ENCODE measurements around the gene FOXO3. TPM values are rescaled to one million over a fixed set of nuclear protein-coding genes. Genes with fewer than 3 reads are reported as not detected.

The FOXO3 gene
- polyA plus RNA-seq, 1 of the 3 experiments (the other 2 are of a cell fraction) = 8.1 TPM

DNA sequence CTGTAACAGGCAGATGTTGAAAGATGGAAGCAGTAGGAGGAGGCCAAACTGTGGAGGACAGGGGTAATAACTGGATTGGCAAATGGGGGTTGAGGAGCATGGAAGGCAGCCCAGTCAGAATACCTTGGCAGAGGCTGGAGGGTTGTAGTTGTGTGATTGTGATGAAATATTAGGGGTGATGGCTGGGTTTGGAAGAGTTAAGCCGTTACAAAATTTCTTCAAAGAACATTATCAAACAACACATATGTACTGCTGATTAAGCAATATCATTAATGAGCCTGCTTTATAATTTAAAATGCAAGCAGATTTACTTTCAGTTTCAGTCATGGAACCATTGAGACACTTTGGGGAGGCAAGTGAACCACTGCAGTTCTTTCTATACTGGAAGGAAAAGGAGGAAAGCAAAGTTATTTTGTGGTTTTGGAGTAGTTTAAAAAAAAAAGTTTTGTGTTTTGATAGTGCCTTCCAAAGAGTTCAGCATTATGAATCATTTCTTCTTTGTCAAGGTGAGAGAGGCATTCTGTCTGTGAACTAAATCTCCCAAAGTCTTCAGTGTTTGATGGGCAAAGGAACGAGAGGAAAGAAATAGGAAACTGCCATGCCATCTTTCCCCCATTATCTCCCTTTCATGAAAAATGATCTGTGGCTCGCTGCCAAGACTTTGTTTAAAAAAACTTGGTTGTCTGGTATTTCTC lies 20.7 kb downstream of the FOXO3 start (continued):
- TF ChIP-seq REST (IDR thresholded peaks at IDR 0.05; ENCODE audit: low read depth, low read length) (no peak), YY1 (IDR thresholded peaks at IDR 0.05; ENCODE audit: low read depth) (no peak), FOSL2 (IDR thresholded peaks at IDR 0.05; ENCODE audit: borderline replicate concordance, low read depth) (peak; percentile 77), CHD2 (IDR thresholded peaks at IDR 0.05; ENCODE audit: low read length, partially characterized antibody) (no peak), JUND (IDR thresholded peaks at IDR 0.05) (peak; percentile 82), GATA2 (CRISPR knock-in tag; IDR thresholded peaks at IDR 0.05) (peak; percentile 84), SIN3A (IDR thresholded peaks at IDR 0.05; ENCODE audit: borderline replicate concordance, low read depth, low read length) (no peak)
- TF ChIP-seq, protein P1, sequence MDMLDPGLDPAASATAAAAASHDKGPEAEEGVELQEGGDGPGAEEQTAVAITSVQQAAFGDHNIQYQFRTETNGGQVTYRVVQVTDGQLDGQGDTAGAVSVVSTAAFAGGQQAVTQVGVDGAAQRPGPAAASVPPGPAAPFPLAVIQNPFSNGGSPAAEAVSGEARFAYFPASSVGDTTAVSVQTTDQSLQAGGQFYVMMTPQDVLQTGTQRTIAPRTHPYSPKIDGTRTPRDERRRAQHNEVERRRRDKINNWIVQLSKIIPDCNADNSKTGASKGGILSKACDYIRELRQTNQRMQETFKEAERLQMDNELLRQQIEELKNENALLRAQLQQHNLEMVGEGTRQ (IDR thresholded peaks at IDR 0.05; ENCODE audit: borderline replicate concordance, low read depth, low read length) = no peak
- TF ChIP-seq, protein P2, sequence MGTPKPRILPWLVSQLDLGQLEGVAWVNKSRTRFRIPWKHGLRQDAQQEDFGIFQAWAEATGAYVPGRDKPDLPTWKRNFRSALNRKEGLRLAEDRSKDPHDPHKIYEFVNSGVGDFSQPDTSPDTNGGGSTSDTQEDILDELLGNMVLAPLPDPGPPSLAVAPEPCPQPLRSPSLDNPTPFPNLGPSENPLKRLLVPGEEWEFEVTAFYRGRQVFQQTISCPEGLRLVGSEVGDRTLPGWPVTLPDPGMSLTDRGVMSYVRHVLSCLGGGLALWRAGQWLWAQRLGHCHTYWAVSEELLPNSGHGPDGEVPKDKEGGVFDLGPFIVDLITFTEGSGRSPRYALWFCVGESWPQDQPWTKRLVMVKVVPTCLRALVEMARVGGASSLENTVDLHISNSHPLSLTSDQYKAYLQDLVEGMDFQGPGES (IDR thresholded peaks at IDR 0.05; ENCODE audit: low read depth, low read length) = no peak

DNA sequence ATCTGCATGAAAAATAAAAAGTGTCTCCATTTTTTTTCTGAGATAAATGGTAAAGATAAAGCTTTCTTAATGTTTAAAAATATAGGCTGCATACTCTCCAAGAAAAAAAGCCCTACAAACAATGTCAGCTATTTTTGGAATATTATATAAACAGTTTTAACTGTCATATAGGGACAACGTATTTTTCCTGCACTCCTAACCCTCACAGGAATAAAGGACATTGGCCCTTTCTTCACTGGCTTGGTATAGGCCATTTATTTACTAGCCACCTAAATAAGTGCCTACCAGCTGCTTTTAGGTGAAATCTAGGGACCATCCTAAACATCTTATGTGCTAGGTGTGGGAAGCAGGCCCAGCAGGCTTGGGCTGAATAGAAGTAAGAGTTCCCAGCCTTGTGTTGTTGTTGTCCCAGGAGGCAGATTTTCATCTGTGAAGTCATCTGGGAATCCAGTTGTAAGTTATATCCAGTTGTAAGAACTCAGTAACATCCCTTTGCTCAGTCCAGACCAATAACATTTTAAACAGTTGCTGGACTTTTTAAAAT lies 21.3 kb downstream of the FOXO3 start:
- Histone ChIP-seq H3F3A (replicated peaks; ENCODE audit: insufficient read depth) (peaks cover 37% of the 10 kb centered on the region), H3K4me3 (ENCODE audit: low read depth in 2 of 2, low read length in 1 of 2) (peak overlapping the region in 1 of 2 experiments; percentile 54; a peak in 2 of 4 replicates), H3K4me1 (ENCODE audit: control insufficient read depth in 1 of 2, insufficient read depth in 2 of 2, low read depth in 1 of 2, low read length in 1 of 2) (peaks cover 37 to 57% of the 10 kb centered on the region in 2 experiments), H4K20me1 (ENCODE audit: insufficient read depth) (peaks cover 12% of the 10 kb centered on the region; the same call in 1 of the 2 replicates), H3K4me2 (peak overlapping the region; percentile 81), H3K27ac (ENCODE audit: low read depth in 2 of 2, low read length in 1 of 2) (peak overlapping the region; percentile 95), H3K9me2 (no peaks in the 10 kb centered on the region), H3K9ac (peak overlapping the region; percentile 26; the same call in 1 of the 2 replicates), H3K27me3 (ENCODE audit: insufficient read depth) (no peaks in the 10 kb centered on the region), H3K79me2 (ENCODE audit: insufficient read depth) (peaks cover 88% of the 10 kb centered on the region), H3K9me3 (no peaks in the 10 kb centered on the region), H3K36me3 (replicated peaks in 1 of 2; ENCODE audit: control insufficient read depth in 1 of 2, insufficient read depth in 2 of 2, low read length in 1 of 2) (peaks cover 0 to 8% of the 10 kb centered on the region in 2 experiments), H2AFZ (ENCODE audit: low read depth) (no peak overlapping the region)
- 0% methylated on average over 1 of the region's 1 CpG for WGBS (ENCODE audit: low lambda C conversion rate)
- DNase-seq = peak; percentile 31
- POLR2A ChIA-PET = no interaction called here
- CTCF ChIA-PET = interaction anchor here (0.8 to 1.3 kb wide), 4 partner anchors 13 to 113 kb away, joined by 3 to 4 read pairs (median 3); no protein-coding TSS in a partner anchor
- TF ChIP-seq, protein P3, sequence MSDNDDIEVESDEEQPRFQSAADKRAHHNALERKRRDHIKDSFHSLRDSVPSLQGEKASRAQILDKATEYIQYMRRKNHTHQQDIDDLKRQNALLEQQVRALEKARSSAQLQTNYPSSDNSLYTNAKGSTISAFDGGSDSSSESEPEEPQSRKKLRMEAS (IDR thresholded peaks at IDR 0.05; ENCODE audit: low read depth) = 0 out of 2 replicates have a peak, but pooled peaks have one; percentile 4
- TF ChIP-seq JUND (IDR thresholded peaks at IDR 0.05) (no peak), MEF2A (IDR thresholded peaks at IDR 0.05; ENCODE audit: borderline replicate concordance, low read depth) (peak; percentile 90; the same call in 1 of the 2 replicates), NFIC (IDR thresholded peaks at IDR 0.05; ENCODE audit: borderline replicate concordance) (no peak), SIN3A (IDR thresholded peaks at IDR 0.05; ENCODE audit: borderline replicate concordance, low read depth, low read length) (no peak), FOXJ3 (CRISPR knock-in tag; IDR thresholded peaks at IDR 0.05) (no peak), RCOR1 (IDR thresholded peaks at IDR 0.05; ENCODE audit: low read length) (0 out of 2 replicates have a peak, but pooled peaks have one; percentile 4), FOXM1 (IDR thresholded peaks at IDR 0.05; ENCODE audit: low read depth) (no peak), REST (IDR thresholded peaks at IDR 0.05; ENCODE audit: low read depth, low read length) (no peak)
- TF ChIP-seq, protein P1 (IDR thresholded peaks at IDR 0.05; ENCODE audit: borderline replicate concordance, low read depth, low read length) = no peak

Data from SK-N-SH (cell line).